RWPE2 (cell line): ENCODE data around the gene MRTFA.
"Not testable (repeated sequence)": the region's sequence is repeated elsewhere in the genome, so short reads cannot be mapped to it uniquely, and the experiment has no call there.

Experiments used
- ATAC-seq: fragments of 200-7000 bp; cut with Tn5 transposase; 3 replicates; pipeline ENCODE4 v1.9.1; 2021; ENCODE audit warnings: low read depth
- DNase-seq: peaks from one replicate; pipeline ENCODE4 v3.0.0-alpha.2; 2020; ENCODE audit warnings: low spot score
- H3K27ac ChIP-seq: fragments of 450-650 bp; 2 replicates; pipeline ENCODE4 v1.5.1; 2017; ENCODE audit warnings: mild to moderate bottlenecking; ENCODE audit not compliant: poor library complexity, severe bottlenecking
- H3K27me3 ChIP-seq: fragments of 250-450 bp; sonication (Bioruptor Pico); 2 replicates; pipeline ENCODE4 v1.5.1; 2021; ENCODE audit warnings: mild to moderate bottlenecking, moderate library complexity; ENCODE audit not compliant: insufficient read depth, poor library complexity, severe bottlenecking
- H3K36me3 ChIP-seq: fragments of 250-450 bp; sonication (Bioruptor Pico); 2 replicates; pipeline ENCODE4 v1.5.1; 2020; ENCODE audit warnings: low read depth, mild to moderate bottlenecking, moderate library complexity
- H3K4me1 ChIP-seq: fragments of 250-450 bp; sonication (Bioruptor Pico); 2 replicates; pipeline ENCODE4 v1.5.1; 2021; ENCODE audit warnings: mild to moderate bottlenecking, moderate library complexity; ENCODE audit not compliant: insufficient read depth, poor library complexity, severe bottlenecking
- H3K4me3 ChIP-seq: fragments of 250-450 bp; sonication (Bioruptor Pico); 2 replicates; pipeline ENCODE4 v1.5.1; 2021; ENCODE audit warnings: mild to moderate bottlenecking, moderate library complexity; ENCODE audit not compliant: severe bottlenecking
- H3K9me3 ChIP-seq: fragments of 250-450 bp; sonication (Bioruptor Pico); 2 replicates; pipeline ENCODE4 v1.5.1; 2021; ENCODE audit warnings: mild to moderate bottlenecking, moderate library complexity; ENCODE audit not compliant: severe bottlenecking
- TF ChIP-seq, protein P1 (sequence below): fragments of 450-650 bp; IDR thresholded peaks from one replicate; pipeline ENCODE4 v1.5.1; 2017; ENCODE audit warnings: mild to moderate bottlenecking, moderate library complexity; ENCODE audit not compliant: poor library complexity, severe bottlenecking

MRTFA gene

DNA sequence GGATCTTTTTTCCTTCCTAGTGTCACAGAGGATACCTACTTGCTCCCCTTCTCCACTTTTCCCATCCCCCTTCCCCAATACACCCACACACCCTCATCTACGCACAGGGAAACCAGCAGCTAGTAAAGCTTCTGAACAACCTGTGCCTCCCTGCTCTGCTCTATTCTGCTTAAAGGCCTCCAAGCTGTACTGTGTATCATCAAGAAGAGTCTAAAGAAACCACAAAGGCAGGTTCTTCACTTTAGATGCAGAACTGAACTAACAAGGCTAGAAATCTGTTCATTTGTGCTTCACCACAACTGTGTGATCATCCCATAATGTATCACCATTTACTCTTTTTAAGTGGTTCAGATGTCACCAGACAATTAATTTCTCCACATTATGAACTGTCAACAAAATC is 133.6 kb downstream of the MRTFA start:
- H3K36me3 ChIP-seq: no peaks in the 10 kb centered on the region
- DNase-seq (no peak), ATAC-seq (no peak)
- TF ChIP-seq, protein P1, sequence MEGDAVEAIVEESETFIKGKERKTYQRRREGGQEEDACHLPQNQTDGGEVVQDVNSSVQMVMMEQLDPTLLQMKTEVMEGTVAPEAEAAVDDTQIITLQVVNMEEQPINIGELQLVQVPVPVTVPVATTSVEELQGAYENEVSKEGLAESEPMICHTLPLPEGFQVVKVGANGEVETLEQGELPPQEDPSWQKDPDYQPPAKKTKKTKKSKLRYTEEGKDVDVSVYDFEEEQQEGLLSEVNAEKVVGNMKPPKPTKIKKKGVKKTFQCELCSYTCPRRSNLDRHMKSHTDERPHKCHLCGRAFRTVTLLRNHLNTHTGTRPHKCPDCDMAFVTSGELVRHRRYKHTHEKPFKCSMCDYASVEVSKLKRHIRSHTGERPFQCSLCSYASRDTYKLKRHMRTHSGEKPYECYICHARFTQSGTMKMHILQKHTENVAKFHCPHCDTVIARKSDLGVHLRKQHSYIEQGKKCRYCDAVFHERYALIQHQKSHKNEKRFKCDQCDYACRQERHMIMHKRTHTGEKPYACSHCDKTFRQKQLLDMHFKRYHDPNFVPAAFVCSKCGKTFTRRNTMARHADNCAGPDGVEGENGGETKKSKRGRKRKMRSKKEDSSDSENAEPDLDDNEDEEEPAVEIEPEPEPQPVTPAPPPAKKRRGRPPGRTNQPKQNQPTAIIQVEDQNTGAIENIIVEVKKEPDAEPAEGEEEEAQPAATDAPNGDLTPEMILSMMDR: no peak
- no peak overlapping the region for H3K4me3 ChIP-seq
- H3K4me1 ChIP-seq: peaks cover 37% of the 10 kb centered on the region
- H3K27ac ChIP-seq: peak overlapping the region; percentile 100
- H3K27me3 ChIP-seq: no peaks in the 10 kb centered on the region
- H3K9me3 ChIP-seq: no peaks in the 10 kb centered on the region

DNA sequence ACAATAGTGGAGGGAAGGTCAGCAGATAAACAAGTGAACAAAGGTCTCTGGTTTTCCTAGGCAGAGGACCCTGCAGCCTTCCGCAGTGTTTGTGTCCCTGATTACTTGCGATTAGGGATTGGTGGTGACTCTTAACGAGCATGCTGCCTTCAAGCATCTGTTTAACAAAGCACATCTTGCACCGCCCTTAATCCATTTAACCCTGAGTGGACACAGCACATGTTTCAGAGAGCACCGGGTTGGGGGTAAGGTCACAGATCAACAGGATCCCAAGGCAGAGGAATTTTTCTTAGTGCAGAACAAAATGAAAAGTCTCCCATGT is 136.1 kb downstream of the MRTFA start:
- not testable (repeated sequence) for H3K4me3 ChIP-seq, H3K9me3 ChIP-seq, H3K36me3 ChIP-seq, ATAC-seq, DNase-seq, H3K27me3 ChIP-seq
- peak overlapping the region; percentile 99 for H3K27ac ChIP-seq
- H3K4me1 ChIP-seq: peaks cover 41% of the 10 kb centered on the region

DNA sequence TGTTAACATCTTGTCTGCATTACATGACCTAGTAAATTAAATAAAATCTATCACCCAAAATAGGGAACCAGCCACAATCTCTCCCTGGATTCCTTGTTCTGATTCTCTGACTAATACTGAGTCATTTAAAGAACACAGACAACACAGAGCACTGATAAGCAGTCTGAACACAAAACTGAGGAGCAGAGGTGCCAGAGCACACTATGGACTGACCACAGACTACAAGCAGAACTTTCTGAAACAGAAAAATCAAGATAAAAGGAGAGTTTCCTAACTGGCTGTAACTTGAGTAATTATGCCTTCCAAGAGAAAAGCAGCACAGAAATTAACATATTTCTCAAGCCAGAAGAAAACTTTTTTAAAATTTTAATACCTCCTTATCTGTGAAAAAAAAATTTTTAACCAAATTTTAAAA is 137.3 kb downstream of the MRTFA start:
- H3K9me3 ChIP-seq: no peaks in the 10 kb centered on the region
- H3K27ac ChIP-seq: peak overlapping the region; percentile 99
- no peak for DNase-seq
- no peak overlapping the region for H3K4me3 ChIP-seq
- H3K4me1 ChIP-seq: peaks cover 34% of the 10 kb centered on the region
- no peaks in the 10 kb centered on the region; the same call in 1 of the 2 replicates for H3K36me3 ChIP-seq
- peak; percentile 84 for ATAC-seq
- H3K27me3 ChIP-seq: no peaks in the 10 kb centered on the region
- TF ChIP-seq, protein P1: no peak

DNA sequence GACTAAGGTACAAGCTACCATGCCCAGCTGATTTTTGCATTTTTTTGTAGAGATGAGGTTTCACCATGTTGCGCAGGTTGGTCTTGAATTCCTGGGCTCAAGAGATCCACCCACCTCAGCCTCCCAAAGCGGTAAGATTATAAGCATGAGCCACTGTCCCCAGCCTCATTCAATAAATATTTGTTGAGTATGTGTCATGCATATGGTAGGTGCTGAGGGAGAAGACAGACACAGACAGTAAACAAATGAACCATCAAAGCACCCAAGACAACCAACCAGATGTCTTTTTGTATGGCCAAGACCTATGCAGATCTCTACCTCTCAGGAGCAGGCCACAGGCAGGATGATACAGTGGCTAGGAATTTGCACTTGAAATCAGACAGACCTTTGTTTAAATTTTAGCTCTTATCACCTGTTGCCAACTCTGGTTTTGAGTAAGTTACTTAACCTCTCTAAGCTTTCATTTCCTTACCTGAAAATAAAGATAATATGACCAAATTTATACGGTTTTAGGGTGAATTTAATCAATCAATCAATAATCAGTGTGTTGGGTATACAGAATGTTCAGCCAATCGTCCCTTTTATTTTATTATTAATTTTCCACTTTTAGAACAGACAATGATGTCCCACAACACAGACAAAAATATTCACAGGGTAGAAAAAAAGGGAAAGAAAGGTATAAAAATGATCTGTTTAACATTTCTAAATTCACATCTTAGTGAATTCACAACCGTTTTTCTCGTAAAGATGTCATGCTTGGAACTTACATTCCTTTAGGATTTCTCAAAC is 137.9 kb downstream of the MRTFA start:
- Histone ChIP-seq H3K9me3 (no peaks in the 10 kb centered on the region), H3K27ac (peak overlapping the region; percentile 99), H3K4me1 (peaks cover 31% of the 10 kb centered on the region), H3K4me3 (no peak overlapping the region), H3K36me3 (no peaks in the 10 kb centered on the region; the same call in 1 of the 2 replicates), H3K27me3 (no peaks in the 10 kb centered on the region)
- DNase-seq (peak; percentile 78), ATAC-seq (peak; percentile 96)
- TF ChIP-seq, protein P1: no peak

DNA sequence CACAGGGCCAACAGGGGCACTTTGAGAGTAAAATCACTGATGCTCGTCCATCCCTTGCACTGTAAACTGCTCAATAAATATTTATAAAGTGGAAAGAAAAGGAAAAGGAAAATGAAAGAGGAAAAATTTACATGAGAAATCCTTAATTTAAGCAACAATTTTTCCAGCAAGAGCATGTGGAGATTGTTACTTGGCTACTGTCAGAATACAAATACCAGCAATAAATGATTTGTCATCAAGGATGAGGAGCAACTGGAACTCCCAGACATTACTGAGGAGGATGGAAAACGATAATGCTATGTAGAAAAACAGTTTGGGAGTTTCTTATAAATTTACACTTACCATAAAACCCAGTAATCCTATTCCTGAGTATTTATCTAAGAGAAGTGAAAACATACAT is 143.1 kb downstream of the MRTFA start:
- ATAC-seq (no peak), DNase-seq (no peak)
- TF ChIP-seq, protein P1: no peak
- H3K9me3 ChIP-seq: no peaks in the 10 kb centered on the region
- H3K27ac ChIP-seq: no peak overlapping the region
- H3K4me1 ChIP-seq: peaks cover 16% of the 10 kb centered on the region
- H3K27me3 ChIP-seq: no peaks in the 10 kb centered on the region
- H3K4me3 ChIP-seq: no peak overlapping the region
- H3K36me3 ChIP-seq: peaks cover 3% of the 10 kb centered on the region; the same call in 1 of the 2 replicates
